Stimulated activated CD4-positive, alpha-beta T cell treated with anti-CD3 and anti-CD28 coated beads, Interleukin-12 subunit alpha, Interleukin-12 subunit beta, amount 100 ng/mL, for 24 hours (primary cell): ENCODE measurements around the gene LOXL4.

Experiments
- DNase-seq, 2 experiments: peaks; one replicate each; pipeline ENCODE4 v3.0.0-alpha.2; 2020; ENCODE audit warnings: low read depth in 2 of 2

The LOXL4 gene

DNA sequence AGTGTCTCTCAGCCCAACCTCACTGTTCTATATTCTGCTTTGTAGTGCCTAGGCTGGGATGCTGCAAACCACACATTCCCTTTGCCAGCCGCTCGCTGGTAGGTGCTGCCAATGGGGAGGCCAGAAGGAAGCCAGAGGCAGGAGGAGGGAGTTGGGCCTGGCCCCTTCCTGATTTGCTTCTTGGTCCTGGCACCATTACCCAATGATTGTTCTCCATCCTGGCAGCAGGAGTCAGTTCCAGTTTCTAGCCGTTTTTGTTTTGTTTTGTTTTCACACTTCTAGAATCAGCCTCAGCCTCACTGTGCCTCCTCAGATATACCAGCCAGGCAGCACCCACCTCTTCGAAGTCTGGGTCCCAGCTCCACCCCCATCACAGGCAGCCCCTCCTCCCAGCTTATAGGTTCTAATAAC is 27.4 kb upstream of the LOXL4 start:
- no peak for DNase-seq

DNA sequence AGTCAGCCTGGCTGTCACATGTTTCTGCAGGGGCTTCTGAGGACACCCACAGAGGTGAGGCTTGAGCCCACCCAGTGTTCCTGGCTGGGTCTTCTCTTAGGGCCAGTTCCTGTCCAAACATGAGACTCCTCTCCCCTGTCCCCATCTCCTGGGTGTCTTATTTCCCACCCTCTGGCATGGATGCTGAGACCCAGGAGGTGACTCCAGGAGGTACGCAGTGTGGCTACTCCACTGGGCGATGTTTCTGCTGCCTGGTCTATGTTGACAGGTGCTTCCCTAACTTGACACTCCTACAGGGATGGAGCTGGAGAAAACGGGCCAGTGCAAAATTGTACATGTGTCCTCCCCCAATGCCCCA is 26.3 kb upstream of the LOXL4 start:
- DNase-seq, result no peak

DNA sequence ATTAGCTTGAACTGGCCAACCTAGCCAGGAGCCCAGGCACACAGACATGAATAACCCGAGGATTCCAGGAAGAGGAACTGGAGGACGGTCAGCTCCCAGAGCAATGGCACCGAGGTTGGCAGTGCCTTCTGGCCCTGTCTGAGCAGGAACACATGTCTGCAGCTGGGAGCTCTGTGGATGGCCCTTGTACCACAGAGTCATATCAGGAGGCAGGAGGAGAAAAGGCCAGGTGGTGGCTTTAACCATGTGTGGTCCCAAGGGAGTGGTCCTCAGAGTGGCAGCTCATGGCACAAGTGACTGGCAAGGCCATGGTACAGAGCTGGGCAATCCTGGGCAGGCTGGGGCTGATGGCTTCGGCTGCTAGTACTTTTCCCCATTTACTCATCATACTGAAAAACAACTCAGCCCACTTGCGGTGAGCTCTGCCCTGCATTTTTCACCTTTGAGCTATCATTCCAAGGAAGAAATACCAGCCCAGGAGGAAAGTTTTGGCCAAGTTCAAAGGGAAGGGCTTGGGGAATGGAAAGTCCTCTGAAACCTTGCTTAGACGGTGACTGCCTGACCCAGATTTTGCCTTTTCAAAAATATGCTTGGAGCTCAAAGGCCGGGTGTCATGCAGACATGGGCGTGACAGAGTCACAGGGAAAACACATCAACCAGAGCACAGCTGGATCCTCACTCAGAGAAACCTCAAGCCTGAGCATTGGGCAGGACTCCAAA is 25.7 kb upstream of the LOXL4 start:
- no peak for DNase-seq

DNA sequence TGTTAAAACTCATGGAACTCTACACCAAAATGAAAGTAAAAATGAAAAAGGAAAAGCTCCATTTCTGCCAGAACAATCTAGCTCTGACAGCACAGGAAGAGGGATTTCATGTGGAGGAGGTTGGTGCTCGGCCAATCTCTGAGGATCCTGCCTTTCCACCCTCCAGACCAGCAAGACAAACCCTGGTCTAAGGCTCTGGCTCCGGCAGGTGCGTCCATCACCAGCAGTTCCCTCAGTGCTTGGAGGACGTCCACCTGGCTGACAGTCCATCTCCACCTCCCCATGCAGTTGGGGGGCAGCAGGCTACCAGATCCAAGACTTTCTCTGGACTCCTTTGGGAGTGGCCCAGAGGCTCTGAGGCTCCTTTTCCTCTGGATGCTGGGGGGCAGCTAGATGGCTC is 25.0 kb upstream of the LOXL4 start:
- DNase-seq, result no peak

DNA sequence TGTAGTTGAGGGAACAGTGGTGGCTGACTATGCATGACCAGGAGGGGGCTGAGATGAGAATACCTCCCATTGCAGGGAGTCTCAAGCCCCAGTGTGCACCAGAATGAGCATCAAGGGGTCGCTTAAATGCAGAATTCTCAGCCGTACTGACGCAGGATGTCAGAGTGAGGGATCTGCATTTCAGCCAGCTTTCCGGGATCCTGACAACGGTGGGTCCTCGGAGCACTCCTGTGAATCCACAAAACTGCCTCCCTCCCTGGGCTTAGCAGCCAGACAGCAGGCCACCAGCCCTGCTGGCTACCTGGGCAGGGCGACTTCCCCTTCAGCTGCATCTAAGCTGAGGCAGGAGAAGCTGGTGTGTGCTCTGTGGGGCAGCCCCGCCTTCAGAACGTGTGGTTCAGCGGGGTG is 21.8 kb upstream of the LOXL4 start:
- DNase-seq, result no peak

DNA sequence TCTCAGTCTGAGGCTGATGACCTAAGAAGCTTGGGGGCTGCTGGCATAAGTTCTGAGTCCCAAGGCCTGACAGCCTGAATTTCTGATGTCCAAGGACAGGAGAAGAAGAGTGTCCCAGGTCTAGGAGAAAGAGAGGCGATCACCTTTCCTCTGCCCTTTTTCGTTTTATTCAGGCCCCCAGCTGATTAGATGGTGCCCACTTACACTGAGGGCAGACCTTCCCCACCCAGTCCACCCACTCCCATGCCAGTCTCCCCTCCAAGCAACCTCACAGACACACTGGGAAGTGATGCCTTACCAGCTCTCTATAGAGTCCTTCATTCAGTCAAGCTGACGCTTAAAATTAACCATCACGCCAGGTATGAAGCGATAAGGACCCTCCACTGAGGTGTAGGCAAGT is 19.3 kb upstream of the LOXL4 start:
- no peak for DNase-seq

DNA sequence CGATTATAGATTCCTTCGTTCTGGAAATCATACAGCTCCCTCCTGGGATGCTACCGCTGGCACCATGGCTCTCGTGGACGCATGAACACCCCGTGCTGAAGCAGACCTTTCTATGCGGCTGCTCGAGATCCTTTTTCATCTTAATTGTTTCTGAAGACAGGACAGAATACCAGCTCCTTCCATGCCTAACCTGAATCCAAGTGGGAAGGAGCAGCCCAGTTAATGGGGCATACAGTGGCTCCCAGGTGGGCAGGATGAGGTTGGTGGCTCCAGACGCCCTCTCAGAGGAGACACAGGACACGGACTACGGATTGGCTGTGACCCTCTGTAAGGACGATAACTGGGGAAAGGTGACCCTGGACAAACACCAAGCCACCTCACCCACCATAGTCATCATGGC is 18.4 kb upstream of the LOXL4 start:
- DNase-seq, result no peak

DNA sequence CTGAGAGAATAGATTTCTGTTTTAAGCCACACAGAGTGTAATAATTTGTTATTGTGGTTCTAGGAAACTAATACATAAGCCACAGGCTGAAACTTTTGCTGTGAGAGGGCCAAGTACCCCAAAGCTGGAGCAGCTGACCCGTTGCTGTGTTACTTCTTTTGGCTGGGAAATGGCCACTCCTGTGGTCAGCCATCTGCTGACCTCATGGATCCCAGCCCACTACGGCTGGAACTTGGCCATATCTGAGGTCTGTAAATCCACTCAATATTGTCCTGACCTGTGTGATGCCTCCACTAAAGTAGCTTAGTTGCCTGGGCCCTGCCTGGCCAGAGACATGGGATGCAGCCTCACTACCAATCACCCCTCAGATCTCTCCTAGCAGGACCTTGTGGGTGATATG is 17.4 kb upstream of the LOXL4 start:
- DNase-seq, result no peak

DNA sequence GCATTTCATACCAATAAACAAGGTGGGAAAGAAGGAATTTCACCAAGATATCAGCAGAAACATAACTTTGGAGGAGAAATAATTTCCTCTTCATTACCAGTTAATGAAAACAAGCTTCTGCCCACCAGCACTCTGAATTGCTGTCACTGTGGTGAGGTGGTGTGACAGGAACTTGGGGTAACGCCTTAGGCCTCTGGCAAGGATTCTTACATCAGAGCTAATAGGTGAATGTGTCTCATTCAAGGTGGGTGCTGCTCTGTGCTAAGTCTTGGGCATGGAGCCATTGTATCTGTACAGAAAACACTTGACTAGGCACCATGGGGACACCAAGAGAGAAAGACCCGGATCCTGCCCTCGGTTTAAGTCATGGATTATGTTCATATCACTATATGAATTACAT is 8.3 kb upstream of the LOXL4 start:
- no peak for DNase-seq

DNA sequence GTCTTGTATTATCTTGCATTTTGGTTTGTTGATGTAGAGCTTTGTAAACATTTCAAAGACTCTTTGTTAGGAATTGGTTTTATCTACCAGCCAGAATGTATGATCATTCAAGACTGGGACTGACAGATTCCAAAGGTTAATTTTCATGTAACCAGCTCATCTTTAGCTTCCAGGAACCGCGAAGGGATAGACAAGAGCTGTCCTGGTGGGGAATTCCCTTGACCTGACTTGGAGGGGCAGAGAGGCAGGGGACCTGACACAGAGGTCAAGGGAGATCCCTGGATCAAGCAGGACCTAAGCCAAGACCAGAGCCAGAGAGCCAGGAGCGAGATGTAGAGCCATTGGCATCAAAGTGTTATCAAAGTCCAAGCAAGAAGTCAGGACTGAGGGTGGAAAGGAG is 6.6 kb upstream of the LOXL4 start:
- no peak for DNase-seq

DNA sequence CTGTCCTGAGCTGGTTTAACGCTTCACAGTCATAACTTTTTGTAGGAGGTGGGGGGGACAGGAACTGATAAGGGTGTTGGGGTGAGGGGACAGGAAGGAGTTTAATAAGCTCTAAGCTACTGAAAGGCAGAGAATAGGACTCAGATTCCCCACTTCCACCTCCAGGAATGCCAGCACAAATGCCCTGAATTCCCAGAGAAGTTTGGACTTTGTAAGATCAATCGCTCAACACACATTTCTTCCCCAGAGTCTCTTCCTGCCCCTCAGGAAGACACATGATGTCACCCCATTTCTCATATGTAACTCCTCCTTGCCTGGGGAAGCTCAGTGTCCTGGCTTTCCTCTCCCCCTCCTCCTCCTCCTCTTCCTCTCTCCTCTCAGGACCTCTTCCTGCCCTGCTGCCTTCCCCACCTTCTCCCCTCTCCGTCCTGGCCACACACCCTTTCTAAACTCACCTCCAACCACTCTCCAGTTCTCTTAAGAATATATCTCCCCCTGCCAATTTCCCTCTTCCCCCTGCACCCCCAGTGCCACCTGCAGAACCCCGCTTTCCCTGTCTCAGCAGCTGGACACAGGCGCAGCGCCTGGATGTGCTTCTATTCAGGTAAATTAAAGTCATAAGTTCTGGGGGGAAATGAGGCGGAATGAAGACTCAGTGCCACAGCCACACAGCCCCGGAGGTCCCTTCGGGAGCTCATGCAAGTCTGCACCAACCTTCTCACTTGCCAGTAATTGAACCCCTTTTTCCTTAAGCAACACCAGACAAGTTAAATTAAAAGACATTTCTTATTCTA is 5.3 kb upstream of the LOXL4 start:
- DNase-seq, result no peak

DNA sequence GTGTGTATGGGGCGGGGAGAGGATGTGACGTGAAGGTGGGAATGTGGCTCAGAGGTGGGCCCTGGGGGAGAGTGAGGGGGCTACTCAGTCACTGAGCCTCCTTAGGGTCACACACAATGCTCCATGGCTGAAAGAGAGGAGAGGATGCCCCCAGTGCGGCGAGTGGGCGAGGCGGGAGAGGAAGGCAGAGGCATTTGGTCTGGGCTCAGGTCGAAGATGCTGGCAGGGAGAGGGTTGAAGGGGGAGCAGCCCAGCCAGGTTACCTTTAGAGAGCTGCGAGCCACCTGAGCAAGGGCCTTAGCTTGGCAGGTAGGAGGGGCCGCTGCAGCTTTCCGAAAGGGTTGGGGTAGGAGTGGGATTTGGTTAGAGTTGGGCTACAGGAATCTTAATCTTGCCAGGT is 4.7 kb upstream of the LOXL4 start:
- DNase-seq, result no peak

DNA sequence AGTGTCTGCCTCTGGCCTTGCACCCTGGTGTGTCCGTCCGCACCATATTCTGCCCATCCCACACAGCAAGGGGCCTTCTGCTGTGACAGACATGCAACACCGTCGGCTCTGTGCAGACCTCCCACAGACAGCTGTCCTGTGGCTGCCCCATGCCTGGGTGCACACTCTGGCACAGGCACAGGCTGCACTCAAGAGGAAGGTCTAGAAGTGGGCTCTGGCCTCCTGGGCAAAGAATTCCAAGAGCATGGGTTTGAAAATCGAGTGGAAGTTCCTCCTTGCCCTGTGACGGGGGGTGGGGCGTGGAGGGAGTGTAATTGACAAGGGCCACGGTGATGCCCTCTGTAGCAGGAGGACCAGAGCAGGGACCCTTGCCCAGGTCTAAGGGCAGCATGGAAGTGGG is 4.3 kb upstream of the LOXL4 start:
- no peak for DNase-seq

DNA sequence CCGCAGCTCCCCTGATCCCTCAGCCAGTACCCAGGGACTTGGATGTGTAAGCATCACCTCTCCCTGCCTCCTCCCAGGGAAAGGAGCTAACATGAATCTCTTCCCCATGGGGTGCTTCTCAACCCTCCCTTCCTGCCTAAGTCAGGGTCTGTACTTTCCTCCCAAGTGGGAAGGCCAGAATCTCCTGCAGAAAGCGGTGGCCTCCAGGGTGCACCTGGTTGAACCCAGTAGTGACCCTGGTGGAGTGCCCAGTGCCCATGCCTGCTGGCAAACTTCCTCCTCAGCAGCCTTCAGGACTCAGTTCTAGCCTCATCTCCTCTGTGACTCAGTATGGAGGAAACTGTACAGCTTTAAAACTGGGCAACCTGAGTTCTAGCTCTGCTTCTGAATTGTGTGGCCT is 2.8 kb upstream of the LOXL4 start:
- DNase-seq, result no peak

DNA sequence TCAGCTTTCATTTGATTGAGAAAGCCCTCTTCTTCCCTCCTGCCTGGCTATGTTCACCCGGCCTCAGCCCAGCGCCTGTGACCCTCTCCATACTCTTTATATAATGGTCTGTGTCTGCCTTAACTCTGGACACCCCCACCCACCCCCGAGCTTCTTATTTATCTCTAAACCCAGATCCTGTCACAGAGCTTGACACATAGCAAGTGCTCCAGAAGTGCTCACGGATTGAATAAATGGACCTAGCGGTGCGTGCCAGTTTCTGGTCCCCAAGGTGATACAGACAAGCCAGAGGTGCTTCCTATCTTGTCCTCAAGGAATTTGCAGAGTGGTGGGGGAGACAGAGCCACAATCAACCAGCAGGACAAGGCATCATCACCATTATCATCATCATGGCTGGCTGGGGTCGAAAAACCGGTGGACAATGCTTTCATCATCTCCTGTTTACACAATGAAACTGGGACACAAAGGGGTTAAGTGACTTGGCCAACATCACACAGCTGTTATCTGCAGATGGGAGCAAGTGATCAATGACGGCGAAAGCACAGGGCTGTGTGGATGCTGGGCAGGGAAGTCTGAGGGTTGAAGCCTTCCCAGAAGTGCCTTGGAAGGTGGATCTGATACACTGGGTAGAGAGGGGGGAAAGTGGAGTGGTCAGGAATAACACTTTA is 2.2 kb upstream of the LOXL4 start:
- DNase-seq, result no peak

DNA sequence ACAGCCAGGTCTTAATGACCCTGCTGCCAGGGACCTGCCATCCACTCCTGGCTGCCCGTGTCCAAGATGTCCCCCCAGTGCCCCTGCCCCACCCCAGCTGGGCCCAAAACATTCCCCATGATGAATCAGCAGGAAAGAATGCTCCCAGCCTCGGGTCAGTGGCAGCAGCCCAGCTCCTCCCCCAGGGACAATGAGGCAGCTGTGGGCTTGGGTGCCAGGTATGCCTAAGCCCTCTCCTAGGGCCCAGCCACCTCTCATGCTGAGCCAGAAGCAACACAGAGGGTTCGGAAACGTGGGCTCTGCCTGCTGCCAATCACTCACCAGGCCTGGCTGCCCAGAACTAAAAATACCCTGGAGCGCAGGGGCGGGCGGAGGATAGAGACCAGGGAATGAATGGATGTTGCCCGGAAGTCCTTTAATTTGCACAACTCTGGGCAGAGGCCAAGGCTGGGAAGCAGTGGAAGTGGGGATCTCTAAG is 1.5 kb upstream of the LOXL4 start:
- no peak for DNase-seq

DNA sequence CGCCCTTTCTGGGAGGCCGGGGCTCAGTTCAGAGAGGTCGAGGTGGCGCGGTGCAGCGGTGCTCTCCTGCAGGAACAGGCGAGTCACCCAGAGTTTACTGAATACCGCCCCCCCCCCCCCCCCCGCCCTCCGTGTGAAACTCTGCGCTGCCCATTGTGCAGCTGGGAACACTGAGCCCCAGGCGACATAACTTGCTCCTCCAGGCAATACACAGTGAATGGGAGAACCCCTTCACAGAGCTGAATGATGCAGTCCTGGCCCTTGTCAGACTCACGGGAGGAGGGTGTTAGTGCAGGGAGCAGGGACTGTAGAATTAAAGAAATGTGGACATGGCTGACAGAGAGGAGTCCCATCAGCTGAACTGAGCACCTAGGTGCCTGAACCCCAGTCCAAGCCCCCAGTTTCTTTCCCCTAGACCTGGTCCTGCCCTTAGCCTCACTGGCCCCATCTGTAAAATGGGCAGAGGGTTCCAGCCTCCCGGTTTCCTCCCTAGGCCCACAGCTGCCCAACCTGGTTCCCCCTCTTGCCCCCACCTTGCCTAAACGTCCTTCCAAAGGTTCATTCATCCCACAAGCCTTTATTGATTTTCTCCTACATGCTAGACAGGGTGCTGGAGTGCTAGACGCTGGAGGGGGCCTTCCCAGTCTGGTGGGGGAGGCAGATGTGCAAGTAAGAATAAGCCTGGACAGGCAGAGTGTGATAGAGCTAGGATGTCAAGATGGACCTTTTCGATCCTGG is 869 bp upstream of the LOXL4 start:
- DNase-seq, result no peak

DNA sequence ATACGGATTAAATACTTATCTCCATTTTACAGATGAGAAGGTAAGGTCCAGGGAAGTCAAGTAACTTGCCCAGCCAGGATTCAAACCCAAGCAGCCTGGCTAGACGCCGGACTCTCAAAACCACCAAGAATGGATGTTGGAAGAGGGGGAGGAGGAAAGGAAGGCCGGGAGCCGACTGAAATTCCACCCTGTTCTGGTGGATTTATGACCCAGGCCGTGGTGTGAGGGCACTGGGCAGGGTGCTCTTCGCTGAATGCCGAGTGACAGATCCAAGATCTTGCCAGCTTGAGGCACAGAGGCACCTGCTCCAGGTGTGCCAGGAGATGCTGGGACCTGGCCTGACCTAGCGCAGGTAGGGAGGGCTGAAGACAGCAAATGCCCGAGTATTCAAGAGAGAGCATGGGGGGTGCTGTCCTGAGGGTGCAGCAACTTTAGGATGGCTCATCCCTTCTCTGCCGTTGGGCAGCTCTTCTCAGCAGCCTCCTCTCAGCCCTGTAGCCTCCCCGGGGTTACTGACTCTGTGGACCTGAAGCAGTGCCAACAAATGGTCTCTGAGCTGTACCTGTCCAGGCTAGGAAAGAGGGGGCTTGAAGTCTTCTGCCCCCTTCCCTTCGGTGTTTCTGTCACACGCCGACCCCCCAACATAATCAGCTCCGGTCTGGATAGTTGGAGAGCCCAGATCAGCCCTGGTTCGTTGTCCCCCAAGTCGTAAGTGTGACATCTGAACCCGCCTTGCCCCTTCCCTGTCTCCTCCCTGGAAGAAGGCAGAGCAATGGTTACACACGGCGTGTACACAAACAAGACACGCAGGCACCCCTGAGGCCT is 713 bp downstream of the LOXL4 start:
- no peak for DNase-seq

DNA sequence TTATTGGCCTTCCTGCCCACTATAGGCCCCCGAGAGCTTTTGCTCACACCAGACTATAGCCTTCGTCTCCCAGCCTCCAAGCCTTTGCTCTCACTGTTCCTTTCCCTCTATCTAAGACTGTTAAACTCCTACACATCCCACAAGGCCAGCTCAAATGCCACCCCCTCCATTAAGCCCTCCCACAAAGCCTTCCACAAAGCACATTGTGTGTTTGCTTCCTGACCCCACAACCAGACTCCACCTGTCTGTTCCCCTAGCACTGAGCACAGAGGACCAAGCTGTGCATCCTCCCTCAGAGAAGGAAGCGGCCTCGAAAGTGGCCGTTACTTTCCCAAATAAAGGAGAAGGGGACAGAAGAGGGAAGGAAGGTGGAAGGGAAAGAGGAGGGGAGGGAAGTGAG is 1.3 kb downstream of the LOXL4 start:
- DNase-seq, result no peak

DNA sequence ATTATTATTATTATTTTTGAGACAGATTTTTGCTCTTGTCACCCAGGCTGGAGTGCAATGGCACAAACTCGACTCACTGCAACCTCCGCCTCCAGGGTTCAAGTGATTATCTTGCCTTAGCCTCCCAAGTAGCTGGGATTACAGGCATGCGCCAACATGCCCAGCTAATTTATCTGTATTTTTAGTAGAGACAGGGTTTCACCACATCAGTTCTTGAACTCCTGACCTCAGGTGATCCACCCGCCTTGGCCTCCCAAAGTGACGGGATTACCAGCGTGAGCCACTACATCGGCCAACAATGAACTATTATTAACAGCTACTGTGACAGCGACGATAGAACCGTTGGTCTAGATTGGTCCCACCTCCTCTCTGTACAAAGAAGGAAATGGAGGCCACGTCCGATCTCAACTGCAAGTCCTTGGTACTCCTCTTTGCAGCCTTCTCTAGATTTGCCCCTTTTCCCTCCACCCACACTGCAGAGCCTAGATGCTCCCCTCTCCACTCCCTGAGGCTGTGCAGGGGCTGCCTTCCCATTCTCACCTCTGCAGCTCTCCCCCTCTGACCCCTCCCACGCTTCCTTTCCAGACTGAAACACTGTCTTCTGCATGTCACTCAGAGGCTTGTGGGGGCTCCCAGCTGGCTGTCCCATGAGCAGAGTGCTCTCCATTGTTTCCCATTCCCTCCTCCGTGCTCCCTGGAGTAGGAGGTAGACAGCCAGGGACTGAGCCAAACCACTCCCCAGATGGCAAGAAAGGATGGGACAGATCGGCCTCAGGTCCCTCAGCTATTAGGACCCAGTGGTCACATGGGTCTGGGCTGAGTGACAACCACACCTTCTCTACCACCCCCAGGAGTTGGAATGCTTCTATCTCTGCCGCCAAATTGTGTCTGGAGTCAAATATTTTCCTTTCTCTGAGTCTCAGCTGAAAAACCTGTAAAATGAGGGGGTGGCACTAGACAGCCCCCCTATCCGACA is 2.3 kb downstream of the LOXL4 start:
- DNase-seq, result no peak
